HG02884 (cell line): ENCODE data around the gene ZFC3H1.

ENCODE experiments used
- ATAC-seq: cut with Tn5 transposase; IDR thresholded peaks from one replicate; pipeline ENCODE4 v1.9.1; 2021; ENCODE audit warnings: mild to moderate bottlenecking, moderate library complexity; ENCODE audit not compliant: unreplicated experiment

ZFC3H1 gene

GRCh38 chr12:71682466-71682865 lies 18.8 kb upstream of the ZFC3H1 start:
- no peak for ATAC-seq

DNA sequence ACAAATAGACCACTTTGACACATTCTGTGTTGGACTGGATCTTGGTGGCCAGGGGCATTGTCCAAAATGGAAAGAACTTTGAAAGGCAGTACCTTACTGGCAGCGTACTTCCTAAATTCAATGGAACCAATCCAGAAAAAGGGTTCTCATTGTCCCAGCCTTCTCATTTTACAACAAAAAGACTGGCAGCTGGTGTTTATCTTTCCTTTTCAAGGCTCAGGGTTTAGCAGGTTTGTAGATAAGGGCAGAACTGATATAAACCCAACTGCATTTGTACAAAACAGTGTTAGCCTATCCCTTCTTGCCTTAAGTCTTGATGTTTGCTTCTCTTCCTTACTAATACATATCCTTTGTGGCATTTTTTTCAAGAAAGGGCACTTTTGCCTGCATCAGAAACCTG lies 8.2 kb upstream of the ZFC3H1 start:
- no peak for ATAC-seq

DNA sequence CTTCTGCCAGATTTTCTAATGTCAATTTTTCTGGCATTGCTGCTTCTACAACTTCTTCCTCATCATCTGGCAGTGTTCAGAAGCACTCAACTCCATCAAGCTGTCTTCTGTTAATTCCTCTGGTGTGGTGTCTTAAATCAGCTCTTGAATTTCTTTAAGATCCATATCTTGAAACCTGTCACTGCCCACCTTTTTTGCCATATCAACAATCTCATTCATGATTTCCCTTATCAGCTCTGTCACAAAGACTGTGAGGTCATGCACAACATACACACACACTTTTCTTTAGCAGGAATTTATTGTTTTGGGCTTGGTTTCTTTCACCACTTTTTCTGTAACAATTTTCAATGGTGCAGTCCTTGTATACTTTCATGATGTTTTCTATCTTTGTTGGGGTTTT lies 7.7 kb upstream of the ZFC3H1 start:
- ATAC-seq: no peak

GRCh38 chr12:71666259-71666658 lies 2.6 kb upstream of the ZFC3H1 start:
- no peak for ATAC-seq

DNA sequence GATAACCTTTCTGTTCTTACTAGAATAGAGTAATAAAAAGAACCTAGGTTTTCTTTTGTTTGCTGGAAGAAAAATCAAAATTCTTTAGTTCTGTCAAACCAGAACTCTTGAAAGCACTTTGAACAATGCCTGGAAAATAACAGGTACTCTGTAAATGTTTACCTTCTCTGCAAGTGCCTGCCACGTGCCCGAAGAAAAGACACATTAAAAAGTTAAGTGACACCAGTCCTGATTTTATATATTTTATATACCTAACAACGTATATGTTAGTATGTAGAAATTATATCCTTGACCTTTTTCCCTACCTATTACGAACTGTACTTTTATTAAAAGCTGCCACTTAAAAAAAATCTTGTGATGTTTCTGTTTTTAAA lies 1.4 kb upstream of the ZFC3H1 start:
- no peak for ATAC-seq

- peak; percentile 17 for ATAC-seq
Measured at GRCh38 chr12:71664411-71665089, 902 bp upstream of the ZFC3H1 start.

DNA sequence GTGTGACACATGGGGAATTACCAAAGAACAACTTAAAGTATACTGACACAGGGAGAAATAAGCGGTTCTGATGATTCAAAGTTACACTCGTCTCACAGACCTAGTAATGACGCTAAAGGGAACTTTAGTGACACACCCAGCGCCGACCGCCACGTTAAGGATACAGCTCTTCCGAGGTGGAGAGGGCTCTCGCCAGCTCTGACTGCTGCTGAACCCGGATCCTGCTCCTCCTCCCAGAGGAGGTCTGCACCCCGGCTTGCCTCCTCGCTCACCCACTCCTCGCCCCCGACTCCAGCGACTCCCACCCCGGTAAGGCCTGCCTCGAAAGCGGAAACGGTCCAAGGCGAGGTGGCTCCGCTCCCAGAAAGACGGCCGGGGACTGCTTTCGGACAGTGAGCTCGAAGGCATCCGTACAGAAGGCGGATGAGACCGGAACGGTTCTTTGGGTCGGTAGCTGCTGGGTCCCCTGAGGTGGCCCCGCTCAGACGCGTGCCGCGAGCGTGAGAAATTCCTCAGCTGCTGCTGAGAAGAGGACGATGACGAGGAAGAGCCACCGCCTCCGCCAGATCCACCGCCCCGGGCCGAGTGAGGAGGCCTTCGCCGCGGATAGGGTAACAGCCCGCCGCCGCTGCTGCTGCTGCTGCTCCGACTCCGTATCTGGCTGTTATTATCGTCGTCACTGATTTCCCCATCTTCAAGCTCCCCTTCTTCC lies 643 bp downstream of the ZFC3H1 start:
- ATAC-seq: peak; percentile 28

- no peak for ATAC-seq
Measured at GRCh38 chr12:71661977-71662530, 1.6 kb downstream of the ZFC3H1 start.

- ATAC-seq: no peak
Measured at GRCh38 chr12:71656740-71657139, 6.9 kb downstream of the ZFC3H1 start.

DNA sequence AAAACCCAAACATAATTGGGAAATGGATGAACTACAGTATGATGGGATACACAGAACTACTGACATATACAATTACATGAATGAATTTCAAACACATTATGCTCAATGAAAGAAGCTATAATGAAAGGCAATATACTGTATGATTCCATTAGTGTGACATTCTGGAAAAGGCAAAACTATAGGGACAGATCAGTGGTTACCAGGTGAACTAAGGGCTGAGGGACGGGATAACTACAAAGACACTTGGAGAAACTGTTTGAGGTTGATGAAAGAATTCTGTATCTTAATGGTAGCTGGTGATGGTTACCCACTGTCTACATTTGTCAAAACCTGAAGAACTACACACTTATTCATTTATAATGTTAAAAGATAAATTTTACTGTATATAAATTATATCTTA lies 7.7 kb downstream of the ZFC3H1 start:
- no peak for ATAC-seq

GRCh38 chr12:71655495-71655894 lies 8.2 kb downstream of the ZFC3H1 start:
- ATAC-seq: no peak

DNA sequence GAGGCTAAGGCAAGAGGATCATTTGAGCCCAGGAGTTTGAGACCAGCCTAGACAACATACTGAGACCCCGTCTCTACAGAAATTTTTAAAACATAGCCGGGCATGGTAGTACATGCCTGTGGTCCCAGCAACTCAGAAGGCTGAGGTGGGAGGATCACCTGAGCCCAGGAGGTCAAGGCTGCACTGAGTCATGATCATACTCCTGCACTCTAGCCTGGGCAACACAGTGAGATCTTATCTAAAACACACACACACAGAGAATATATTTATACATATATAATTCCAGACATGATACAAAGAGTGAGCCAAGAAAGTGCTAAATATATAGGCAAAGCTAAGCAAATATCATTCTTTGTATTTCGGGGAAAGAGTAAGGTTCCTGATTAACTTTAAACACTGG lies 9.4 kb downstream of the ZFC3H1 start:
- no peak for ATAC-seq

- no peak for ATAC-seq
Measured at GRCh38 chr12:71653137-71653536, 10.5 kb downstream of the ZFC3H1 start.

DNA sequence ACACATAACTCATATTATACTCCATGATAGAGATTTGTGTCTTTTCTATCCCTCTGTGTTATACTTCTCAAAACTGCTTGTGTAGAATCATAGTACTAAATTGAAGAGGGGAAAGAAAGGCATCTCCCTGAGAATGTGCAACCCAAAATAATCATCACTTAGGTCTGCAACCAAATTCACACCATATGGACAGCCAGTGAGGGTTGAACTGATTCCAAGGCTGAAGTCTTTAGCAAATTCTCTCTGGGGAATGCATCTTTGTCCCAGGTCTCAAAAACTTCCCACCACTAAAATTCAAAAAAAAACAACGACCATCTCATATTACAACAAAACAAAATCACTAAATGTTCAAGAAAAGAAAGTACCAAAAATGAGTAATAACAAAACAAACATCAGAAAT lies 11.0 kb downstream of the ZFC3H1 start:
- no peak for ATAC-seq

- ATAC-seq: no peak
Measured at GRCh38 chr12:71649401-71649800, 14.2 kb downstream of the ZFC3H1 start.

DNA sequence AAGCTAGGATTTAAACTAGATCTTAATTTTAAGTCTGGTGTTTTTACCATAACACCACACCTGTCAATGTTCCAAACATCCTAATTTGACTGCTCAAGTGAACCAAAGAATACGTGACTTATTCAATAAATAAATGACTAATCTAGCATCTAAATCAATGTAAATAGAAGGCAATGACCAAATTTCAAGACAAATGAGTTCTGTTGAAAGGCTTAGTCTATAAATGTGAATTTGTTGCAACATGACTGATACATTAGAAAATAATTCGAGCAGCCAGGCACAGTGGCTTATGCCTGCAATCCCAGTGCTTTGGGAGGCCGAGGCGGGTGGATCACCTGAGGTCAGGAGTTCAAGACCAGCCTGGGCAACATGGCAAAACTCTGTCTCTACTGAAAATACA lies 15.1 kb downstream of the ZFC3H1 start:
- no peak for ATAC-seq

- no peak for ATAC-seq
Measured at GRCh38 chr12:71646512-71646911, 17.1 kb downstream of the ZFC3H1 start.

DNA sequence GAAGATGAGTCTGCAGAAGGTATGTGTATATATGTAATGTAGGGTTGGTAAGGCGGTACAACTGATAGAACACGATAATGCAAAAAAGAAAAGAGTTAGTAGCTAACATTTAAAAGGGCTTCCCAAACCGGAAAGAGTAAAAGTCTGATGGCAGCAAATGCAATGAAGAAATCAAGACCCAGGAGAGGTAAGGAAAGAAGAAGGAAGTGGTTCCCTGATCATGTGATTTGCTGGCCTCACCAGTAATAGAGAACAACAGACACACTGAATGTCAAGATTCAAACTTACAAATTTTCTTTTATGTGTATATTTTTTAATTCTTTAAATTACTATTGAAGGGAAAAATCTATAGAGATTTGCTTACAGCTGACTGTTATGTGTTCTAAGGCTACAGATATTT lies 18.4 kb downstream of the ZFC3H1 start:
- ATAC-seq: no peak

DNA sequence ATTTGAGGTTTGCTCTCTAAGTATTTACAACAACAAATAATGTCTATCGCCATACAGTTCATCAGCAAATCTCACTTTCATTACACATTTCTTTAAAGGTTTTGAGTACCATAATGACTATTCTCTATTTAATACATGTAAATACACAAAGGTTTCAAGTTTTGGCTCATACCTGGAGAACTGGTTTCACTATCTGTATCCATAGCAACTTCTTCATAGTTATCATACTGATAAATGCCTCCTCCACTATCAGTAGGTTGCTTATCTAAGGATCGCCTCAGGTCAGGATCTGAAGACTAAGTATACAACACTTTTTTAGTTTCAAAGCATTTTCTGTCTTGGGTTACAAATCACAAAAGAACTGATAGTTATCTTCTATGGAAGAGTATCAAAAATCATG lies 21.4 kb downstream of the ZFC3H1 start:
- peak; percentile 61 for ATAC-seq

GRCh38 chr12:71641390-71641789 lies 22.3 kb downstream of the ZFC3H1 start:
- no peak for ATAC-seq

GRCh38 chr12:71640316-71640715 lies 23.3 kb downstream of the ZFC3H1 start:
- ATAC-seq: no peak

- no peak for ATAC-seq
Measured at GRCh38 chr12:71639341-71639760, 24.3 kb downstream of the ZFC3H1 start.
